ENCODE measurements around the gene PHF2.

Gene PHF2

DNA sequence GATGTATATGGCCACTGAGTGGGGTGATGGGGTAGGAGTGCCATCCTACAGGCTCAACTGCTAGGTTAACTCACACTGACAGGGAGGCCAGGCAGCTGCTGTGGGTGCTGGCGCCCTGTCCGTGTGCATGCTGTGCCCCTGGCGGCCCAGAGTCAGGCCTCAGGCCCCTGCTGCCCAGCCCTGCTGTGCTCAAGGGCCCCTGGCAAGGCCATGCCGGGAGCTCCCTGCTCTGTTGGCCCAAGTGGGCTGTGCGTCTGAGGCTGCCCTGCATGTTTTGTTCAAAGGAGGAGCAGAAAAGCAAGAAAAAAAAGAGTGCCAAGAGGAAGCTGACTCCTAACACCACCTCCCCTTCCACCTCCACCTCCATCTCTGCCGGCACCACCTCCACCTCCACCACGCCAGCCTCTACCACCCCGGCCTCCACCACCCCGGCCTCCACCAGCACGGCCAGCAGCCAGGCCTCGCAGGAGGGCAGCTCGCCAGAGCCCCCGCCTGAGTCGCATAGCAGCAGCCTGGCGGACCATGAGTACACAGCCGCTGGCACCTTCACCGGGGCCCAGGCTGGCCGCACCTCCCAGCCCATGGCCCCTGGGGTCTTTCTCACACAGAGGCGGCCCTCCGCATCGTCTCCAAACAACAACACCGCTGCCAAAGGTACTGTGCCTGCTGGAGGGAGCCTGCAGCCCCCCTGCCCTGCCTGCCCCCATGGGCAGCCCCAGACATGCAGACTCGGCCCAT, 100.1 kb downstream of the PHF2 start:
- no peak overlapping the region for H3K4me3 ChIP-seq (ENCODE audit: low read depth, low read length)

DNA sequence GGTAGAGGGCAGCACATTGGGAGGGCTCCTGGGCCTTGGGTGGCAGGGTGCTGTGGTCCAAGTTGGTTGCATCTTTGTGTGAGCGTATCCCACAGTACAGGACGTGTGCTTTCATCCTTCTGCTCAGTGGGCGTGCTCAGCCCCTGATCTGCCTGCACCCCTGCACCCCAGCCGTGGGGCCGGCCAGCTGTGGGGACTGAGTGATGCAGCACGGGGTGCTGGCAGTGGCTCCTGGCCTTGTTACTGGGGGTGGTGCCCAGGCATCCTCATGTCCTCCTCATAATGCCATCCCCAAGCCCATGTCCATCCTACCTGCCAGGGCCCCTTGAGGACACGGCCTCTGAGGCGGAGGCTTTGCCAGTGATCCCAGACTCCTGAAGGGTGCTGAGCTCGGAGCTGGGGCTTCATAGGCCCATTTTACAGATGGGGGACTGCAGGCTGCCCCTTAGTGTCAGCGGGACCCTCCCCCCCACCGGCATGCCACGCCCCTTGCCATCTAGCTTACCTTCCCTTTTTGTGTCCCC, 100.7 kb downstream of the PHF2 start:
- H3K4me3 ChIP-seq (ENCODE audit: low read depth, low read length), result no peak overlapping the region

DNA sequence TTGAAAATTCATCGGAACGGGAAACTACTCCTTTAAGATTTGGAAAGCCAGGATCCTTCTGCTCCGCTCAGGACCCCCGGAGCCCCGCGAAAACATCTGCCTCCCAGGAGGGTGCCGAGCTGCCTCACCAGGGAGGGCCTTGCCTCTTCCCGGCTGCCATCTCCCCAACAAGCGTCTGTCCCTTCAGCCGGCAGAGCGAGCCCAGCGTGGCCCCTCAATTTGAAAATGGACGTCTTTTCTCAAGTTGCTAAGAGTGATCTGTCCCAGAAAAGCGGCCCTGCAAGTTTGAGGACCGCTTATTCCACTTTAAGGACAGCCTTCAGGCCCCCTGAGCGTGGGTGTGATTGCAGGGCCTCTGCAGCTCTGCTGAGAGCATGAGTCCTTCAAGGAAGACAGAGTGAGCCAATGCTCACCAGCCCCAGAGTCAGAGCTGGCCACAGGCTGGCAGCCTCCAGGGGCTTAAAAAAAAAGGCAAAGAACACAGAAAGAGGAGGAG, 101.3 kb downstream of the PHF2 start:
- no peak overlapping the region for H3K4me3 ChIP-seq (ENCODE audit: low read depth, low read length)

DNA sequence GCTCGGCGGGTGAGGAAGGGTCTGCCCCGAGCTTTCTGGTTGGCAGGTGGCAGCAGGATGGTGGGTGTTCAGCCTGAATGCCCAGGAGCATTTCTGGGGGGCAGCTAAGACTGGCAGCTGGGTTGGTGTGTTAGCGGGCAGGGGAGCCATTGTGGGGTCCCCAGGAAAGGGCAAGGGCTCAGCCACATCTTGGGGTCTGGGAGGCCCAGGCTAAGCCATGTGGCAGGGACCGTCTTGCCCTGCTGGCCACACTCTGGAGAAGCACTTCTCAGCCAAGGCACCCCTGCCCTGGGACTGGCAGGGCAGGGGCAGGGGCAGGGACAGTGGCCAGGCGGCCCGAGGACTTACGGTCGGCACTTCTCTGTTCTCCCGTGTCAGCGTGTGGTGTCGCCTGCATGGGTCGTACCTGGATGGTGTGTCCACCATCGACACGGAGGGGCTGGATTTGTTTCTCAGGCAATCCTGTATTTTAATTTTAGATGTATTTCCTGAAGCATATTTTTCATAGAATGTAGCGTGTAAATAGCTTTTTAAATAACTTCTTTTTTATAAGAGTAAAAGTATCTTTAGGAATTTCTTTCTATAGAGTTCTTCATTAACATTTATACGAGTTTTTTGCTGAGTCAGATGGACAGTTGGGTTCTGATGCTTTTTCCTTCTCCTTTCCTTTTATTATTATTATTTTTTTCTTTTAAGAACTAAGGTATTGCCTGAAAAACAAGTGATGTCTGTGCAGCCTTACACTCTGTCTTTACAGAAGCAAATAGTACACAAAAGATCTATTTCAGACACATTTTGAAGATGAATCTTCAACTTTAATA, 102.0 kb downstream of the PHF2 start:
- H3K4me3 ChIP-seq (ENCODE audit: low read depth, low read length), result no peak overlapping the region

DNA sequence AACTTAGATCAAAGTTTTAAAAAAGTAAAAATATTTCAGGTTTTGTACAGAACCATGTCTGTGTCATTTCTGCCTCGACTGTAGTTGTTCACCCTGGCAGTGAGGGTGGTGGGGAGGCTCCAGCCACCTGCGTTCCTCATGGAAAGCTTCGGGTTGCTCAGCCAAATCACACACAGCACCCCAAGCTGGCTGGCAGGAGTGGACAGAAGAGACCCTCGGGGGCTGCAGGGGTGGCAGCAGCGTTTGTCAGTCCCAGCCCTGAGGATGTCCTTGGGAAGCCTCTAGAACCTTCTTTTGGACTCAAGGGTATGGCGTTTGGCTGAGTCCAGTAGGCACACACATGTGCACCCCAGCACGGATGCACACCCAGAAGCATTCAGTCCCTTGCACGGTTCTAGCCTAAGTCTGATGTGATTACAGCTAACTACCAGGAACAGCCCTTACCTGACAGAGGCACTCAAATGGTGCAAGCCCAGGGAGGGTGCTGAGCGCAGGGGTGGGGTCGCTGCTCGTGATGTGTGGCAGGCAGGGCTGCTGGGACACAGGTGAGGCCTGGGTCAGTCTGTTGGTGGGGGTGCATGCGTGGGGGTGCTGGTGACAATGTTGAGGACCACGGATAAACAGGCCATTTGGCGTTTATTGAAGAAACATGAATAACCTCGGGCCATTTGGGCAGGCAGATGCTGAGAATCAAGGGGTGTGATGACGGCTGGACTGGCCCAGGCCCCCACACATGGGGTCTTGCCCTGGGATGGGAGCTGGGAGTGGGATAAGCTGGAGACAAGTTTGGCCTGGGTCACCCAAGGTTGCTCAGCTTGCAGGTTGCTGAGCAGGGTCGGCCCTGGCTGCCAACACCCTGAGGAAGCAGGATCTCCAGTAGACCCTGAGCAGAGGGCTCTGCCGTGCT, 103.4 kb downstream of the PHF2 start:
- no peak overlapping the region for H3K4me3 ChIP-seq (ENCODE audit: low read depth, low read length)

DNA sequence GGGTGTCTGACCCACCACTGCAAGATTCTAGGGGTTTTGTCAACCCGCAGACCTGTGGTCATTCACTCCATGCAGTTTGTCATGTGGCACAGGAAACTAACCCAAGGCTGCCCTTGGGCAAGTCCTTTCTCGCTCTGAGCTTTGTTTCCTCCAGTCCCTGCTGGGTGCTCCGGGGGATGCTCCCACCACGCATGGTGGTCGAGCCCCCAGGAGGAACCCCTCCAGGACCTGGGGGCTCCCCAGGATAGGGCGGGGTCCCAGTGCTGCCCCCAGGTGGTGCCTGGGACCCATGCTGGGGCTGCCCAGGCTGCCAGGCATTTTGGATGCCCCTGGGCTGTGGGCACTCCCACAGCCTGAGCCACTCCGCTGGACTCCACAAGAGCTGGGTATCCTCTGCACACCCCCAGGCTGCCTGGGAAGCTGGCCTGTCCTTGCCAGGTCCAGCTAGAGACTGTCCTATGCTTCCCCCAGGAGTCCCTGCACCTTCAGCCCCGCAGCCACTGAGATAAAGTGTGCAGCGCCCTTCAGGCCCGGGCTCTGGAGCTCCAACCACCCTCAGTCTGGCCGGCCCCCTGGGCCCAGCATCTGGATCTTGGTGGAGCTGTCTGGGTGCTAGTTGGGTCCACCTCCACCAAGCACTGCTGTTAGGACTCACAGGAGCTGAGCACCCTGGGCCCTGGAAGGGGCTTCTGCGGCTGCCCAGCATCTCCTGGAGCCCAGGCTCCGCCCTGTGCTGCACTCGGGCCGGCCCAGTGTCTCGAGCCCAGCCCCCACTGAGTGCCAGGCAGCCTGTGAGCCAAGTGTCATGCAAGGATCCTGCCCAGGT, 104.3 kb downstream of the PHF2 start:
- H3K4me3 ChIP-seq (ENCODE audit: low read depth, low read length), result no peak overlapping the region

DNA sequence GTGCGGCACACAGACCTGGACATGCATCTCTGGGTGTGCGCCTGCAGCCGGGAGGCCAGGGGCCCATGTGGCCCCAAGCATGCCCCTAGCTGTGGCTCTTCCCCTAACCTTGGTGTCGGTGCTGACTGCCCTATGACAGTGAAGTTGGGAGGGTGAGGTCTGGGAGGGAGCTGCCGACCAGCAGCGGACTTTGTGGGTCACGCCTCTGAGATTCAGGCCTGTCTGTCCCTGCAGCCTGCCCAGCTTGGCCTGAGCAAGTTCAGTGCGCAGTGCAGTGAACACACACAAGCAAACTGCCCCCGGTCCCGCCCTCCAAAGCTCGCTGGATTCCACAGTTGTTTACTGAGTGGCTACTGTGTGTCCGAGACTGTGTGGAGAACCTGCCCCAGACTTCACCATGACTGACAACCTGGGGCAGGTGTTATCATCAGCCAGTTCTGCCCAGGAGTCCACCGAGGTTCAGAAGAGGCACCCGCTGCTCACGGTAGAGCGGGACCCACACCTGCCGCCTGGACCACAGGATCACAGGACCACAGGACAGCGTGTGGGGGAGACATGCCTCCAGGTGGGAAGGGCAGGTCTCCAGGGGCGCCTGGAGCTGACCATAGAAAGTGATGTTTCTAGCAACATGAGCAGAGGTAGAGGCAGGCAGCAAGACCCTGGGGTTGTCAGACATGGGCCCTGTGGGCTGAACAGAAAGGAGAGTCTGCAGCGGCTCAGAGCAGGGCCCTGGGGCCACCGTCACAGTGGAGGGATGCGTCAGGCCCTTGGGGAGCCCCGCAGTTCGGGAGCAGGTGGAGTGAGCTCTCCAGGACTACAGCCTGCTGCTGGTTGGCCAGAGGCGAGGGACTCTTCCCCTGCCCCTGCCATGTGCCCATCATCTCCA, 105.1 kb downstream of the PHF2 start:
- no peak overlapping the region for H3K4me3 ChIP-seq (ENCODE audit: low read depth, low read length)

DNA sequence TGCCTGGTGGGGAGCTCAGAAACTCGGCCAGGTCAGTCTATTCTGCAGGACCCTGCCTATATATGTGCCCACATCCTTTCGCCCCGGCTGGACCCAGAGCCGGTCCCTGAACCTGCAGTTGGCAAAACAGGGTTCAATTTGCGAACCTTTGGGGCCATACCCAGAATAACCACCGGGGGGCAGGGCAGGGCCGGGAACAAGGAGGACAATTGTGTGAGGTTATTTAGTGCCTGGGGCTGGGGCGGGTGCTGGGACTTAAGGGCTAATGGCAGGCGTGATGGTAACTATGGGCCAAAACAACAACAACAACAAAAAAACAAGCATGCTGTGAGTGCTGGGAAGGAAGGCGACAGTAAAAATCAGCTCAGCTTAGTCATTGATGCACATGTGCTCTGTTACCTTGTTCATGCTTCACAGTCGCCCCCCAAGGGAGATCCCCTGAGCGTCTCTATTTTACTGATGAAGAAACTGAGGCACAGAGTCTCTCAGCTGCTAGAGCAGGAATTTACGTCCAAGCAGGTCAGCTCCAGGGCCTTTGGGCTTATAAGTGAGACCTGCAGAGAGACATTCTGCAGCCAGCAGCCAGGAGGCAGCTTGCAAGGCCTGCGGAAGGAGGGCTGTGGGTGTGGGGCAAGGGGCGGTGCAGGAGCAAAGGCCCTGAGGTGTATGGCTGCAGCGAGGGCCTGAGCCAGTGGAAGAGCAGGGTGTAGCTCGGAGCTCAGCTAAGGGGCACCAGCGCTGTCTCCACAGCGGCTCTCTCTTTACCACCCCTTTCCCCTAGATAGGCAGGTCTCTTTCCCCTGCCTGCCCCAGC, 106.0 kb downstream of the PHF2 start:
- H3K4me3 ChIP-seq (ENCODE audit: low read depth, low read length), result no peak overlapping the region

DNA sequence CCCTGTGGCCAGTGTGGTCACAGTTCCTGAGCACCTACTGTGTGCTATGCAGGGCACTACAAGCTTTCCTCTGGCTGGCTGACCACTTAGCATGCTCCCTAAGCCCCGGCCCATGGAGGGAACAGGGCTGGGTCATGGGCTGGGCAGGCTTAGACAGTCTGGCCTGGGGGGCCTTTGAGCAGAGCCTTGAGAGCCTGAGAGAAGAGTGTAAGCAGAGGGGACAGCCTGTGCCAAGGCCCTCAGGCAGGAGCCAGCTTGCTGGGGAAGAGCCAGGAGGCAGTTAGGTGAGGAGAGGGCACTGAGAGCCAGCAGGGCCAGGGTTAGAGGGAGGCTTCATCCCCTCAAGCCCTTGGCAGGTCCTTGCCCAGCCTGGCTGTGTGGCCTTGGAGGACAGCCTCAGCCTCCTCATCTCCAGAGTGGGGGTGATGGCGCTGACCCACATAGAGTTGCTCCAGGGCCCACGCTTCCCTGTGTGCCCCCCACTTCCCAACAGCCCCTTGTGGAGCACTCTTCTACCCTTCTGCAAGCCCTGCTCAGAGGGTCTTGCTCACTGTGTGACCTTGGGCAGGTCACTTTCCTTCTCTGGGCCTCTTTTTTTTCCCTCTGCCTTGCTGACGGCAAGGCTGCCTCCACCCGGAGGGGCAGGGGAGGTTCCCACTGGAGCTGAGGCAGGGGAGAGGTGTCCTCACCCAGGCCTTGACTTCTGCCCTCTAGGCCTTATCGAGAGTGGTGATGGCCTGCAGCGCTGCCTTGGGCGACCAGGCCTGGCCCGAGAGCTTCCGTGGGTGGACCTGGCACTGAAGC, 107.1 kb downstream of the PHF2 start:
- no peak overlapping the region for H3K4me3 ChIP-seq (ENCODE audit: low read depth, low read length)

DNA sequence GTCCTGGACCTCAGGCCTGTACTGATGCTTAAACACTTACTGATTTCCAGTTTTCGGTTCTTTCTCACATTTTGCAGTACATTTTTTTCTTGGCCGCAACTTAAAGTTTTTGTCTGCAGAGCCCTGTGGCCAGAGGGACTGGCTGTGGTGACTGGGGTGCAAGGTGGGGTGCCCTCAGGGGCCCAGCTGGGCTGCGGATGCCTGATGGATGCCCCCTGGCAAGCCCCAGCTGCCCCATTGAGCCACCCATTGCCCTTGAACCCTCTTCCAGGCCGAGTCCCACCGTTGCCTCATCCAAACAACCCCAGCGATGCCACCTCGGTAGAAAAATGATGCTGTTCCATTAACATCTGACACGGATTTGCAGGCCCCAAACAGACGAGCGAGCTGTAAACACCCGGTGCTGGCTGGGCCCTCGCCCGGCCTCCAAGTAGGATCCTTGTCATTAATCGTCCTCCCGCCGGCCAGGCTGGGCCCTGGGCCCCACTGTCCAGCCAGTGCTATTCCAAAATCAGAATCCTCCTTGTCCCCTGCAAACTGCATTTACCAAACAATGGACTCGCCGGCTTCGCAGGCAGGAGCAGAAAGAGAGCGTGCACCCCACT, 107.9 kb downstream of the PHF2 start:
- no peak overlapping the region for H3K4me3 ChIP-seq (ENCODE audit: low read depth, low read length)

DNA sequence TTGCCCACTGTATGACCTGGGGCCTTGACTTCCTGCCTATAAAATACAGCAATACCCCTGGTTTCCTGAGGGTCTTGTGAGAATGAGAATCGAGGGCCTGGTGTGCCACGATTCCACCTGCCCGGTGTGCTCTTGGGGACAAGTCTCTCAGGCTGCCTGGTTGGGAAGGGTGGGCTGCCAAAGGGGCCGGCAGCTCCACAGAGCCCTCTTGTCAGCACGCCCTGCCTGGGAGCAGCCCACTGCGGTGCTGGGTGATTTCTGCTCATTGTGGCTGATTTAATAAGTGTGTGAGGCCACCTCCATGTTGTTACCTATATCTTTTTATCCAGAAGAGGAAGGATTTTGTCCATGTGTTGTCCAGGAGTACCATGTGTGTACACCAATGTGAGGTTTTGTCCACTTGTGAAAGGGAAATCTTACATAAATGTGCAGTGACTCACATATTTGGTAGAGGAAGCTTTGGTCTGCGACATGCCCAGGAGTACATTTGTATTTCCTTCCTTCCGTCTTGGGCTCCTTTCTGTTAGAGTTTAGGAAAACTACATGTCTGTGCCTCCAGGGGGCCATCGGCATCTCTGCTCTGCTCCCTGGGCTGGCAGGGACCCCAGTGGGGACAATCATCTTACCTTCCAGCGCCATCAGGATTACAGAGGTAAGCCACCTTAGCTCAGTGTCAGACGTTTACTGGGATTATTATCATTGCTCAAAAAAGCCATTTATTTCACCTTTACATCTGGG, 108.6 kb downstream of the PHF2 start:
- no peak overlapping the region for H3K4me3 ChIP-seq (ENCODE audit: low read depth, low read length)

DNA sequence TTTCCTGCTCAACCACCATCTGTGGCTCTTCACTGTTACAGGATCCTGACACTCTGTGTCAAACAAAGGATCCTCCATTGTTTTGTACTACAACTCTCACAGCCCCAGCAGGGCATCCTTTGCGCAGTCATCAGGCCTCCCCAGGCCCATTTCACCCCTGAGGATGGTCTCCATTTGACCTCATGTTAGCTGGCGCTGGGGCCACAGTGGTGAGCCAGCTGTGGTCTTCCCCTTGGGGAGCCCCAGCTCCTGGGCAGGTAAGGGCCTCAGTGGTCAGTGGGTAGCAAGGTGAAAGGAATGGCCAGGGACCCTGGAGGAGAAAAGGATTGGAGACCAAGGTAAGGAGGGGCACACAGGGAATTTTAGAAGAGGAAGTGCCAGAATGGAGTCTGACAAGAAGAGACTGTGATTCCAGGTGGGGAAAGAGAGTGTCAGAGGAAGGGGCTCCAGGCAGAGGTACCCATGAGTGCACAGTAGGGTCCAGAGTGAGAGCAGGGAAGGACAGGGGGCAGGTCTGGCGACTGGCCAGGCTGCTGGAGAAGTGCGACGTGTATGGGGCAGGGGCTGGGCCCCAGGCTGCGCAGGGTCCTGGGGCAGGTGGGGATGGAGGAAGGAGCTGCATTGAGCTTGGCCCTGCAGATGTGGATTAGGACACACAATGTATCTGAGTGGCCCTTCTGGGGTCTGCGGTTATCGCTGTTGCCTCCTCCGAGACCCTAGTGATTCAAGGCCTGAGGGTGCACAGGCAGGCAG, 109.9 kb downstream of the PHF2 start:
- H3K4me3 ChIP-seq (ENCODE audit: low read depth, low read length), result no peak overlapping the region

DNA sequence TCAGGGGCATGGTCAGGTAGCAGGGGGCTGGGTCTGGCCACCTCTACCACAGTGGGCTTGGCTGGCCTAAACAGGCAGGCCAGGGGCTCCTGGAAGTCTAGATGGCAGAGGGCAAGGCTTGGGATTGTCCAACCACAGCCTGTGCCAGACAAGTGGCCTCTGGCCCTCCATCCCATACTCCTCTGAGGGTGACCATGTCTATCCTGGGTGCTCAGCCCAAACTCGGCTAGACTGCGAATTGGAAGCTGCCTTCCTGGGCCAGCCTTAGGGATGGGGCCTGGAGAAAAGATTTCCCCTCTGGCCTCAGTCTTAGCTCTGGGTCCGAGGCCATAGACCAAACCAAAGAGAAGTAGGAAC, 110.5 kb downstream of the PHF2 start:
- H3K4me3 ChIP-seq (ENCODE audit: low read depth, low read length), result no peak overlapping the region

DNA sequence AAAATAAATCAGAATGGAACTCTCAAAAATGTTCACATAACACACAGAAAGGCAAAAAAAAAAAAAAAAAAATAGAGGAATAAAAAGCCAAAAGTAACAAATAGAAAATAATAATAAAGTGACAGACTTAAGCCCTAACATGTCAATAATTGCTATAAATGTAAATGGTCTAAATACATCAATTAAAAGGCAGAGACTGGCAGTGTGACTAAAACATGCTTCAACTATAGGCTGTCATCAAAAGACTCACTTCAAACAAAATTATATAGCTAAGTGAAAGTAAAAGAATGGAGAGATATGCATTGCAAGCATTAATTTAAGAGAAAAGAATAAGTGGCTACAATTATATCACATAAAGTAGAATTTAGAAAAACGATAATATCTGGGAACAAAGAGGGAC, 114.2 kb downstream of the PHF2 start:
- no peak overlapping the region for H3K4me3 ChIP-seq (ENCODE audit: low read depth, low read length)

DNA sequence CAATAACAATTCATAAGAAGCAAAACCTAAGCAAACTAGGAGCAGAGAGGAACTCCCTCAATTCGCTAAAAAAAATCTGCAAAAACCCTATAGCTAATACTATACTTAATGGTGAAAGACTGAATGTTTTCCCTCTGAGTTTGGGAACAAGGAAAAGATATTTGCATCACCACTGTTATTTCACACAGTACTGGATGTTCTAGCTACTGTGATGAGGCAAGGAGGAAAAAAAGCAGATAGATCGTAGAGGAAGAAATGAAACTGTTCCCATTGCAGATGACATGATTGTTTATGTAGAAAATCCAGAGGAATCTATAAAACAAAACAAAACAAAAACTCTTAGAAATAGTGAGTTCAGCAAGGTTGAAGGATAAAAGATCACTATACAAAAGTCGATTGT, 116.7 kb downstream of the PHF2 start:
- no peak overlapping the region for H3K4me3 ChIP-seq (ENCODE audit: low read depth, low read length)

Measured in iPS-11a (cell line).